H1 (cell line): ENCODE data around the gene ISM1. TPM values are rescaled to one million over a fixed set of nuclear protein-coding genes. Genes with fewer than 3 reads are reported as not detected.

Experiments
- POU5F1 ChIP-seq: IDR thresholded peaks from 2 replicates; pipeline ENCODE4 v1.6.1; 2011; ENCODE audit warnings: low read depth, mild to moderate bottlenecking, low read length, moderate library complexity
- polyA plus RNA-seq, 7 experiments: library from polyadenylated mRNA; depleted of rRNA in 3 of 7; stranded (reverse) in 5 of 7; unstranded in 2 of 7; fragments of >200 nt in 5 of 7; fragments of 200-250 nt in 2 of 7; gene quantifications; 1 replicate in 5 of 7; 2 replicates in 1 of 7; 4 replicates in 1 of 7; pipeline versions ENCODE4 v1.2.1 to v1.2.3, GENCODE V29; 2011 to 2013; ENCODE audit warnings: missing spikeins in 2 of 7, mixed read lengths in 2 of 7
- total RNA-seq: library from RNA; stranded (reverse); fragmentation: NEBNext Ultra II Directional; extraction: Animal tissue kit (Norgen Biotek cat#: 25700); gene quantifications from 2 replicates; pipeline ENCODE4 v1.2.1, GENCODE V29; 2021

The ISM1 gene
- total and polyA plus RNA-seq, 2 of the 8 experiments (the other 6 are each of a cell fraction or from before 2014, with no cell fraction given): 0.62 to 0.97 TPM

DNA sequence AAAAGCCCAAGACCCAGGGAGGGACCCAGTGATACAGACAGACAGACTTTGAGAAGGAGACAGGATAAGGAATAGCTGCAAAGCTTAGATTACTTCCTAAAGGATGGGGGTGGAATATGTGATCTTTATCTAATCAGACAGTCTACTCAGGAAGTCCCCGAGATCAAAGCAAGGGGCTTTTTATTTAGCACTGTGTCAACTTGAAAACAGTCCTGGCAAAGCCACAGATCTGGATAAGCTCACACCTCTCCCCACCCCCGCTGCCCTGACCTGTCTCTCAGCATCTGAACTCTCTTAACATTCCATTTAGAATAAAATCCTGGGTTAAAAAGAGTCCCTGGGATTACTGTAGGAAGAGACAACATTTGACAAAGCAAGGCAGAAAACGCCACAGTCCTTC lies 101.5 kb downstream of the ISM1 start (continued):
- TF ChIP-seq POU5F1: no peak
